Measurements from ENCODE around the gene TDRD5.
"Not testable (repeated sequence)": the region's sequence is repeated elsewhere in the genome, so short reads cannot be mapped to it uniquely, and the experiment has no call there.

The TDRD5 gene

DNA sequence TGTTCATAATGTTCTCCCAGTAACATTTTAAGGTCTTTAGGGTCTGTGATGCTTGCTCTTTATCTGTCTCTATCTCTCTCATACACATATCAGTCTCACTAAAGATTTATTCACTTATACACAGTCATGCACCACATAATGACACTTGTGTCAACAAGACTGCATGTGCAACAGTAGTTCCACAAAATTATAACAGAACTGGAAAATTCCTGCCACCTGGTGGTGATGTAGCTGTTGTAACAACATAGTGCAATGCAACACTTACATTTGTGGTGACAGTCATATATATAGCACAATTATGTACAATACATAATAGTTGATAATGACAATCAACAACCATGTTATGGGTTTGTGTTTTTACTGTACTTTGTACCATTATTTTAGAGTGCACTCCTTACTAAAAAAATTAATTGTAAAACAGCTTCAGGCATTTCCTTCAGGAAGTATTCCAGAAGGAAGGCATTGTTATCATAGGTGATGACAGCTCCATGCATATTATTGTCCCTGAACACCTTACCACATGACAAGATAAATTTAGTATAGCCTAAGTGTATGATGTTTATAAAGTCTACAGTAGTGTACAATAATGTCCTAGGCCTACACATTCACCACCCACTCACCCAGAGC lies 8.1 kb downstream of the TDRD5 start:
- in situ Hi-C loops (cut with HindIII; ENCODE audit: low sequenced_read_pairs), result no loop called here

DNA sequence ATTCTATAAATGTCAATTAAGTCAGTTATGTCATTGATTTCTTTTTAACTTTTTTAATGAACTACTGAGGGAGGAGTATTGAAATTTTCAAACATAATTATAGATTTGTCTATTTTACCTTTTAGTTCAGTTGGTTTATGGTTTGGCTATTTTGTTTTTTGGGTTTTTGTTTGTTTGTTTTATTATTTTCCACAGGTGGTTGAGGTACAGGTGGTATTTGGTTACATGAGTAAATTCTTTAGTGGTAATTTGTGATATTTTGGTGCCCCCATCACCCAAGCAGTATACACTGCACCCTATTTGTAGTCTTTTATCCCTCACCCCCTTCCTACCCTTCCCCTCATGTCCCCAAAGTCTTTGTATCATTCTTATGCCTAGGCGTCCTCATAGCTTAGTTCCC lies 9.5 kb downstream of the TDRD5 start:
- in situ Hi-C loops (cut with HindIII; ENCODE audit: low sequenced_read_pairs), result no loop called here

DNA sequence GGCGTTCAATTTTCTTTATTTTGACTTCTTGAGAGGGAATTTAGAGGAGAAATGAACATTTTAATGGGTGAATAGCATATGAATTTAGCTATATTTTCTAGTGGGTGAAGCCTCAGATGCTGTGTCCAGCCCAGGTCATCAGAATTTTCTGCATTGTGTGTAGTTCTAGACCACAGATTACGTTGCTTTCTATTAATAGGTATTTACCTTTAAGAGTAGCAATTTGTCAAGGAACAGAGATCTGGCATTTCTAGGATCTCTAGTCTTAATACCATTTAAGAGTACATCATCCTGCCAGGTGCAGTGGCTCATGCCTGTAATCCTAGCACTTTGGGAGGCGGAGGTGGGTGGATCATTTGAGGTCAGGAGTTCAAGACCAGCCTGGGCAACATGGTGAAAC lies 20.7 kb downstream of the TDRD5 start:
- in situ Hi-C loops (cut with HindIII; ENCODE audit: low sequenced_read_pairs), result no loop called here

DNA sequence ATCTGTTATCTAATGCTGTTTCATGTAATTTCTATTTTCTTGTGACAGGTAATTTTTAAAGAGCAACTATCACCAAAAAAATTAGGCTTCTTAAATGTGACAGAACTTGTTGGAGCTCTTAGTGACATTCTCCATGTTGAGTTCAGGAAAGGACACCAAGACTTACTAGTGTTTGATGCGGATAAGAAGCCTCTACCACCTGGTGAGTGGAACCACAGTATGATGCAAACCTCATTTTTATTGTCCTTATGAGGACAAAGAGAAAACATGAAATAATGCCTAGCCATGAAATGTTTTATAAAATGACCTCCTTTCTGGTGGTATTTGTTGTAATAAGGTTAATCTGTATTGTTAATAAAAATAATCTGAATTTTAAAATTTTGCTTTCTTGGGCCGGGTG lies 39.1 kb downstream of the TDRD5 start:
- in situ Hi-C loops (cut with HindIII; ENCODE audit: low sequenced_read_pairs), result no loop called here

DNA sequence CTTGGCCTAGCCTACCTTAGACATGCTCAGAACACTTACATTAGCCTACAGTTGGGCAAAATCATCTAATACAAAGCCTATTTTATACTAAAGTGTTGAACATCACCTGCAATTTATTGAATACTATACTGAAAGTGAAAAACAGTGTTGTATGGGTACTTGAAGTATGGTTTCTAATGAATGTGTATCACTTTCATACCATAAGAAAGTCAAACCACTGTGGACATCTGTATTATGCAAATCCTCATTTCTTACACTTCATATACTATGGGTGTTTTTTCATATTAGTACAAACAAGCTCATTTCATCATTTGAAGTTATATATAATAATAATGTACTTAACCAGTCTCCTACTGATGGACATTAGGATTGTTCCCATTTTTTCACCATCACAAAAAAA lies 41.2 kb downstream of the TDRD5 start:
- in situ Hi-C loops (cut with HindIII; ENCODE audit: low sequenced_read_pairs), result no loop called here

DNA sequence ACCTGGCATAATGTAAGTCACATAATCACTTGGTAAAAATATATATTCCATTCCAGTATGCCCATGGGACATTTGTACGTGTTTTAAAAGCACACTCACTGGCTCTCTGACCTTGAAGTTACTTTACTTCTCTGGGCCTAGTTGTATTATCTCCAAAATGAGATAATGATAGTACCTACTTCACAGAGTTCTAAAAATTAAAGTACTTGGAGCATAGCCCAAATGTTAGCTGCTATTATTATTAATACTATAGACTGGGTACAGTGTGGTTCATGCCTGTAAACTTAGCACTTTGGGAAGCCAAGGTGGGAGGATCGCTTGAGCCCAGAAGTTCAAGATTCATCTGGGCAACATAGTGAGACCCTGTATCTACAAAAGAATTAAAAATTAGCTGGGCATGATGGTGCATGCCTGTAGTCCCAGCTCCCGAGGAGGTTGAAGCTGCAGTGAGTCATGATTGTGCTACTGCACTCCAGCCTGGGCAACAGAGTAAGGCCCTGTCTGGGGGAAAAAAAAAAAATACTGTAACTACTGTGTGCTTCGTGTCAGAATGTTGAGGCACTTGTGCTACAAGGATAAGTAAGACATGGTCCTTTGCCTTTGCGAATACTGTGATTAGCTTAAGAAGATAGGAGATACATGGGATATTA lies 45.7 kb downstream of the TDRD5 start:
- in situ Hi-C loops (cut with HindIII; ENCODE audit: low sequenced_read_pairs), result no loop called here

DNA sequence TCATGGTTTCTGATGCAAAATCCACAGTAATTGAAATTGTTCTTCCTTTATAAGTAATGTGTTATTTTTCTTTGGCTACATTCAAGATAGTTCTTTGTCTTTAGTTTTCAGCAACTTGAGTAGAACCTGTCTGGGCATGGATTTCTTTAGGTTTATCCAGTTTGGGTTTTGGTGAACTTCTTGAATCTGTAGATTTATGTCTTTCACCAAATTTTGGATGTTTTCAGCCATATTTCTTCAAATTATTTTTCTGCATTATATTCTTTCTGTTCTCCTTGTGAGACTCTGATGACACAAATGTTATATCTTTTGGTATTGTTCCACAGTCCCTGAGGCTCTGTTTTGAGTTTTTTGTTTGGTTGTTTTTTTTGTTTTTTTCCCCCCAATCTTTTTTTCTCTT lies 69.4 kb downstream of the TDRD5 start:
- in situ Hi-C loops (cut with HindIII; ENCODE audit: low sequenced_read_pairs), result no loop called here

DNA sequence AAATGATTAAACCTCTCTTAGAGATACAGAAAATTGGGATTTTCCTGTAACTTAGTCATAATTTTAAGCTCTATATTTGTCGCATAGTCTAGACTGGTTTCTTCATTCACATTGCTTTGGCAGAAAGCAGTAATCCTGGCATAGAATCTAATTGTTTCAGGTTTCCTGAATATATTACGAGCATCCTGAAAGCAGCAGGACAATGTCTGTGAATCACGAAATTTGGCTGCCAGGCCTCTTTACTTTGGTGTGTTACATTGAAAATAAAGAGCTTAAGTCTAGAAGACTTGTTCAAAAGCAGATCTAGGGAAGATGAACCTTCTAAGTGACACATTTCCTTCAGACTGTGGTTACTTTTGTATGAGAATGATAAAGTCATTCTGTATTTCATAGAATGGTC lies 72.2 kb downstream of the TDRD5 start:
- in situ Hi-C loops (cut with HindIII; ENCODE audit: low sequenced_read_pairs), result no loop called here

DNA sequence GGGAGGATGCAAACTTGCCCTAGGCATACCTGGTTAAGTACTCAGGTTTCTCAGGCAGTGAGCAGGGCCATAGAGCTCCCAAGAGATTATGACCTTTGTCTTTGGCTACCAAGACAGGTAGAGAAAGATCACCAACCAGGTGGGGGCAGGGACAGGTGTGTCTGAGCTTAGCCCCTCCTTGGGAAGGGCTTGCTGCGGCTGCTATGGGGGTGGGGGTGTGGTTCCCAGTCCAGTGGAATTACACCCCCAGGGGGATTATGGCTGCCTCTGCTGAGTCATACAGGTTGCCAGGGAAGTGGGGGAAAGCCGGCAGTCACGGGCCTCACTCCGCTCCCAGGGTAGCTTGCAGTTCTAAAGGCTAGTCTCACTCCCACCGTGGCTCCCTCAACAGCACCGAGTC lies 86.2 kb downstream of the TDRD5 start:
- in situ Hi-C loops (cut with HindIII; ENCODE audit: low sequenced_read_pairs), result no loop called here

DNA sequence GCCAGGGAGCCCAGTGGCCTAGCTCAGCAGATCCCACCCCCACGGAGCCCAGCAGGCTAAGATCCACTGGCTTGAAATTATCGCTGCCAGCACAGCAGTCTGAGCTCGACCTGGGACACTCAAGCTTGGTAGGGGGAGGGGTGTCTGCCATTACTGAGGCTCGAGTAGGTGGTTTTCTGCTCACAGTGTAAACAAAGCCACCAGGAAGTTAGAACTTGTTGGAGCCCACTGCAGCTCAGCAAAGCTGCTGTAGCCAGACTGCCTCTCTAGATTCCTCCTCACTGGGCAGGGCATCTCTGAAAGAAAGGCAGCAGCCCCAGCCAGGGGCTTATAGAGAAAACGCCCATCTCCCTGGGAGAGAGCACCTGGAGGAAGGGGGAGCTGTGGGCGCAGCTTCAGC lies 102.9 kb downstream of the TDRD5 start:
- in situ Hi-C loops (cut with HindIII; ENCODE audit: low sequenced_read_pairs), result not testable (repeated sequence)

DNA sequence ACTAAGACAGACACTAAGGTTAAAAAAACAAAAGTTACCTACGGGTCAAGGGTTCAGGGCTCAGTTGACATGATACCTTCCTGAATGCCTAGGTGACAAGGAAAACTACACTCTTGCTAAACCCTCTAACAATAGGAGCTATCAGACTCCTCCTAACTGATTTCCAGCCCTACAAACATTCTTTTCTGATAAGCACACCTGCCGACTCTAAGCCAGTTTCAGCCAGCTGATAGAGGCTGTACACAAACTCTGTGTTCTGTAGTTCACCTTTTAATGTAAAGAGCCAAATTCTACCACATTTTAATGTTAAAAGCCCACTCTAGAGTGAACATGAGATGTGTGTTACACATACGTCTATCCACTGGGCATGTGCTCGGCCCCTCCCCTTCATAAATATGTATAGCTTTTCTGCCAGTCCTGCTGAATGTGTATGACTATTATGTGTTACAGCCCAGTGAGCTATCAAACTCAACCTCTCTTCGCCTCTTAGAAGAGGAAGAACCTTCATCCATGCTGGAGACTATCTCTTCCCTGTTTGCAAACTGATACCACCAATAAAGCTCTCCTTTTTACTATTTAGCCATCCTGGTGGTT lies 111.4 kb downstream of the TDRD5 start:
- in situ Hi-C loops (cut with HindIII; ENCODE audit: low sequenced_read_pairs), result no loop called here

DNA sequence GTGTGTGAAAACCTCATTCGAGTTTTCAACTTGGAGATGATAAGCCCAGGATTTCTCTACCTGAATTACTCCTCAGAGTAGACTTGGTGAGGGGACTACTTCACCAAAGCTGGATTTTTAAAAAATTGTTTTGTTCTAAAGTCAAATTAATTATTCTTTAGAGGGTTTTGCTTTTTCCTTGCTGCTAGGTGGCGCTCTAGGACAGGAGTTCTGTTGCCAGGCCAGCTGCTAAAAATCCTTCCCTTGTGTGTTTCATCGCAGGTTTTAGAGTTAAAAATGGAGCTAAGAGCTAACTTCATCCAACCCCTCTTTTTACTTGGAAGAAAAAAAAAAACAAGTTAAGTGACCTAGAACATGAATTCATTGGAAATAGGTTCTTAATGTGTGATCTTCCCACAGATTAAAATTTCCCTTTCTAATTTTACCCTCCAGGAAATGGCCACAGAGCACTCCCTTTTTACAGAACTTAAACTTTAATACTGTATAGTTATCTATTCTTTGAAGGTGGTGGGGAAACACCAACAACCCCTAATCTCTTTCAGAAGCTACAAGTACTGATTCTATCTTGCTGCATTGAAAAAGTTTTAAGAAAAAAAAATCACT lies 114.8 kb downstream of the TDRD5 start:
- in situ Hi-C loops (cut with HindIII; ENCODE audit: low sequenced_read_pairs), result no loop called here

DNA sequence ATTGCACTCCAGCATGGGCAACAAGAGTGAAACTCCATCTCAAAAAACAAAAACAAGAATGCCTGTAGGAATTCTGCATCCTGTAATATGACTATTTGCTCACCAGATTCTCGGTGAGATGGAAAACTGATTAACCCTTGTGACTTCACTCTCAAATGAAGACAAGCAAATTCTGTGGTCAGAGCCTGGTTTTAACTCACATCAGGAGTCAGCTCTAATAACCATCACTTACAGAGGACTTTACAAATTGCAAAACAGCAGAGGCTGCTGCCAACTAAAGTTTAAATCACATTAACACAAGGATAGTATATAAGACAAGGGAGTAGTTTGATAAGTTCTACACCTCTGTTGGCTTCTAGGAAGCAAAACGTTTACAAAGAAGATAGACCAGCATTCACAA lies 115.8 kb downstream of the TDRD5 start:
- in situ Hi-C loops (cut with HindIII; ENCODE audit: low sequenced_read_pairs), result no loop called here

DNA sequence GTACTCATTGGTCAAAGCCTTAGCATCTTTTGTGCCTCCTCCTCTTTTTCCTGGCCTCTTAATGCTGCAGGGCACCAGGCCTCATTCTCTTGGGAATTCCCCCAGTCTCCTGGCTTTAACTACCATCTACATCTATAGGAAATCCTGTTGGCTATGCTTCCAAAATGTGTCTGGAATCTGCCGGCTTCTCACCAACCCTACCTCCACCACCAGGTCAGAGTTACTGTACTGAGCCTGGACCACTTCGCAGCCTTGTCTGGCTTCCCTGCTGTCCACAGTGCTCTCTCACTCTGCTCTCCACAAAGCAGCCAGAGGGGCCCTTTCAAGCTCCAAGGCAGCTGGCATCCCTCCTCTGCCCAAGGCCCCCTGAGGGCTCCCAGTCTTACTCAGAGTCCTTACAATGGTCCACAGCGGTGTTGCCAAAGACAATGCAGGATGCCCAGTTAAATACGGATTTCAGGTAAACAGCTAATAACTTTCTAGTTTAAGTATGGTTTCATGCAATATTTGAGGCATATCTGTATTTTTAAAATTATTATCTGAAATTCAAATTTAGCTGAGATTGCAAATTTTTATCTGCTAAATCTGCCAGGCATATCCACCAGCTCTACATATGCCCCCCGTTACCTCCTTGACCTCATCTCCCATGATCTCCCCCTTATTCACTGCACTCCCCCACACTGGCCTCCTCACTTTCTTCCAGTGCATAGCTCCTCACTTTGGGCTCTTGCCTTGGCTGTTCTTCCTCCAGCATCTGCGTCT lies 117.0 kb downstream of the TDRD5 start:
- in situ Hi-C loops (cut with HindIII; ENCODE audit: low sequenced_read_pairs), result no loop called here

DNA sequence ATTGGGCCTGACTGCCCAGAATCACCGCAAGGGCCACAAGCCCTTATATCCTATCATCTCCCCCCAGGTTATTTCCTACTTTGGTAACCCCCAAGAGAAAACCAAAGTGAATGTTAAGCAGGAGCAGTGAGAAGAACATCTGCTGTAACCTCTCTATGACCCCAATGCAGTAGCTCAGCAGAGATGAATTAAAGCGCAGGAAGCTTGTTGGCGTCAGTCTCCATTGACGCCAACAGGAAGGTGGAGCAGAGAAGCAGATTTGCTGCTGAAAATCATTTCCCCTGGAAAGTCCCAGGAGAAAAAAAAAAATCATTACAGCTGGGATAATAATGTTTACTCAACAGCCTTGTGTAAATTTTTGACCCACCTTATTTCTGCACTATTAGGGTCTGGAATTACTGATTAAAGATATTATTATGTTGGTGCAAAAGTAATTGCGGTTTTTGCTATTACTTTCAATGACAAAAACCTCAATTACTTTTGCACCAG lies 118.3 kb downstream of the TDRD5 start:
- in situ Hi-C loops (cut with HindIII; ENCODE audit: low sequenced_read_pairs), result loop anchor here (5.0 kb wide), 1 partner anchor 102 kb away; no protein-coding TSS in a partner anchor

DNA sequence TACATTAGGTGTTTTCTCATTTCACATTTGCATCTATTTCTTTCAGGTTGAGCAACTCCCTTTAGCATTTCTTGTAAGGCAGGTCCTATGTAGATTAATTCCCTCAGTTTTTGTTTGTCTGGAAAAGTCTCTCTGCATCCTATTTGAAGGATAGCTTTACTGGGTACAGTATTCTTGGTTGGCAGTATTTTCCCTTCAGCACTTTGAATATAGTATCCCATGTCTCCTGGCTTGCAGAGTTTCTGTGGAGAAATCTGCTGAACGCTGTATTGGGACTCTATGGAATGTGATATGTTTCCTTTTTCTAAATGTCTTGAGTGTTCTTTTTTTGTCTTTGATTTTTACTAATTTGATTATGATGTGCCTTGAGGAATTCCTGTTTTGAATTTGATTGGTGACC lies 122.5 kb downstream of the TDRD5 start:
- in situ Hi-C loops (cut with HindIII; ENCODE audit: low sequenced_read_pairs), result loop anchor here (5.0 kb wide), 1 partner anchor 98 kb away; no protein-coding TSS in a partner anchor

DNA sequence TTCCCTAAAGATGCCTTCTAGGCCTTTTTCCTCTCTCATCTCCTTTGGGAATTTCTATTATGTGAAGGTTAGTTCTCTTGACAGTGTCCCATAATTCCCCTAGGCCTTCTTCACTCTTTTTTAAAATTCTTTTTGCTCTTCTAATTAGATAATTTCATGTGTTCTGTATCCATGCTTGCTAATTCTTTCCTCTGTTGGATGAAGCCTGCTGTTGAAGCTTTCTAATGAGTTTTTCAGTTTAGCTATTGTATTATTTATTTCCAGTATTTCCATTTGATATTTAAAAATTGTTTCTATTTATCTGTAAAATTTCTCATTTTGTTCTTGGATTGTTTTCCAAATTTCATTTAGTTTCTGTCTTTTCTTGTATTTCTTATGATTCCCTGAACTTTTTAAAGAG lies 123.0 kb downstream of the TDRD5 start:
- in situ Hi-C loops (cut with HindIII; ENCODE audit: low sequenced_read_pairs), result loop anchor here (5.0 kb wide), 1 partner anchor 98 kb away; no protein-coding TSS in a partner anchor

DNA sequence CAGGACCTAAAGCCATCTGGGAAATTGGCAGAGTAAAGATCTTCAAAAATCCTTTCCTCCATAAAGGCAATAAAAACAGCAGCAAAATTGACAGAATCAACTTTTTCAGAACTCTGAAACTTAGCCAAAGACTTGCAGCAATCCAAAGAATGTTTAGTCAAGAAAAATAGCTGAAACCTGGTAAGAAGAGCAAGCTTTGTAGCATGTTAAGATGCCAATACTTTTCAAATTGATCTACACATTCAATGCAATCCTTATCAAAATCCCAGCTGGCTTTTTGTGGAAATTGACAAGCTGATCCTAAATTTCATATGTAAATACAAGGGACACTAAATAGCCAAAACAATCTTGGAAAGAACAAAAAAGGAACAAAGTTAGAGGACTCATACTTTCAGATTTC lies 127.6 kb downstream of the TDRD5 start:
- in situ Hi-C loops (cut with HindIII; ENCODE audit: low sequenced_read_pairs), result no loop called here

DNA sequence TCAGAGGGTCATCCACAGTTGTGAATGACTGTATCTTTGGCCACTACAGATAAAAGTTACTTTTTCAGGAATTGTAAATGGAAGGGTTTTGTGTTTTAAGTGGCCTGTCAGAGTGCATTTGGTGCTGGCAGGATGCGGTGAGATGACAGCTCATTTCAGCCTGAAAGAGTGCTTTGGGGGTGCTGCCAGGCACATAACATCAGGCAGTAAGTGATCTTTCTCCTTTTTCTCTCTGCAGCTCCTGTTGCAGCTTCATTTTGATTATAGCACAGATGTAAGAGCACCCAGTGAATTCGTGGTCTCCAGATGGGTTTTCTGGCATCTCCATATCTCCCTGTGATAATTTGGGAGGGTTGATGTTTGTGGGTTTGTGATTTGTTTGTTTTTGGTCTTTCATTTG lies 136.6 kb downstream of the TDRD5 start:
- in situ Hi-C loops (cut with HindIII; ENCODE audit: low sequenced_read_pairs), result no loop called here

DNA sequence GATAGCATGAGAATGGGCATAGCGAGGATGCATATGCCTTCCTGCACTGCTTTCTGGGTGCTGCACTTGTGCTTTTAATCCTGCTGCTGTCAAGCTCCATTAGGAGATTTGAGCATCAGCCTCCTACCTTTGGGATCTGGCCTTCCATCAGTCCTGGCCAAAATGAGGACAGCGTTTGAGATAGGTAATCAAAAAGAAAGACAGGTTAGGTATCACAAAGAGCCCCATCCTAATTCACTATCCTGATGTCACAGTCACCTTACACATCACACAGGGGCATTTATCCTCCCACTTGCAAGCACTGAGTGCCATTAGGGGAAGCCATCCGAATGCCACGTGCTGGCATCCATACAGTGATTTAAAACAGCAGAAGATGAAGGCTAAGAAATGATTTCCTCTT lies 138.2 kb downstream of the TDRD5 start:
- in situ Hi-C loops (cut with HindIII; ENCODE audit: low sequenced_read_pairs), result no loop called here

DNA sequence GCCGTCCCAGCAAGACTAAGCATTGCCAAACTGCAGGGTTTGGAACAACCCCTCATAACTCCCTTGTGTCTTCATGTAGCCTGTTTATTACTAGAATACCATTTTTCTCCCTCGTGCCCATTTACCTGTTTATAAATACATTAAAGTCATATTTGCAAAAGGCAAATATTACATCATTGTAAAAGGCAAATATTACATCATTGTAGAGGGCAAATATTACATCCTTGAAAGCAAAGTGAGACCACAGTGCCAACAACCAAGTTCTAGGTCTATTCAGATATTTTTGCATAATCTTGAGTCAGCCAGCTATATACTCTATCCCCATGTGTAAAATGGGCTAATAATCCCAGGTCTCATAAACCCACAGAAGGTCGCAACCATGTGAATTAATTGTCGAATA lies 140.0 kb downstream of the TDRD5 start:
- in situ Hi-C loops (cut with HindIII; ENCODE audit: low sequenced_read_pairs), result no loop called here
